Stimulated activated CD4-positive, alpha-beta T cell treated with anti-CD3 and anti-CD28 coated beads, TNF-alpha, amount 100 ng/mL, for 48 hours (primary cell): Measurements from ENCODE around the gene CORO2B.

ENCODE experiments used
- DNase-seq, 3 donors: peaks; one replicate each; pipeline ENCODE4 v3.0.0-alpha.2; 2020; ENCODE audit warnings: low read depth in 3 of 3

The CORO2B gene

GRCh38 chr15:68578980-68579935 lies at the start of gene CORO2B:
CORO2B (plus strand) TSS chr15:68578993; CDS start chr15:68579263, 270 bp downstream.
- no peak for DNase-seq

- DNase-seq, result no peak
Observed at GRCh38 chr15:68531387-68532179, 47.2 kb upstream of the CORO2B start.

GRCh38 chr15:68536331-68537095 lies 42.3 kb upstream of the CORO2B start:
- DNase-seq, result no peak

- no peak for DNase-seq
Observed at GRCh38 chr15:68537097-68537496, 41.7 kb upstream of the CORO2B start.

- DNase-seq, result no peak
Observed at GRCh38 chr15:68537506-68537905, 41.3 kb upstream of the CORO2B start.

- DNase-seq, result no peak
Observed at GRCh38 chr15:68538311-68538710, 40.5 kb upstream of the CORO2B start.

GRCh38 chr15:68541743-68542142 lies 37.0 kb upstream of the CORO2B start:
- no peak for DNase-seq

GRCh38 chr15:68542348-68542747 lies 36.4 kb upstream of the CORO2B start:
- no peak for DNase-seq

- DNase-seq, result no peak
Observed at GRCh38 chr15:68542771-68543164, 36.0 kb upstream of the CORO2B start.

GRCh38 chr15:68543165-68544008 lies 35.4 kb upstream of the CORO2B start:
- no peak for DNase-seq

- DNase-seq, result no peak
Observed at GRCh38 chr15:68546318-68546717, 32.5 kb upstream of the CORO2B start.

GRCh38 chr15:68548364-68548763 lies 30.4 kb upstream of the CORO2B start:
- no peak for DNase-seq

GRCh38 chr15:68550004-68550403 lies 28.8 kb upstream of the CORO2B start:
- no peak for DNase-seq

GRCh38 chr15:68550498-68551295 lies 28.1 kb upstream of the CORO2B start:
- DNase-seq, result peak; percentile 54 to 75 (median 70)

- DNase-seq, result no peak
Observed at GRCh38 chr15:68551296-68551635, 27.5 kb upstream of the CORO2B start.

GRCh38 chr15:68552344-68552743 lies 26.4 kb upstream of the CORO2B start:
- no peak for DNase-seq

GRCh38 chr15:68552773-68553172 lies 26.0 kb upstream of the CORO2B start:
- DNase-seq, result no peak

GRCh38 chr15:68553314-68553993 lies 25.3 kb upstream of the CORO2B start:
- DNase-seq, result no peak

- DNase-seq, result peak; percentile 36 to 72 (median 65)
Observed at GRCh38 chr15:68553994-68554720, 24.6 kb upstream of the CORO2B start.
